K562 (cell line): ENCODE measurements around the gene SYT1.

Experiments used
- BRD9 ChIP-seq: fragments of 450-650 bp; IDR thresholded peaks from 2 replicates; pipeline ENCODE4 v1.6.1; 2018; ENCODE audit warnings: low read depth; ENCODE audit not compliant: partially characterized antibody
- BRF1 ChIP-seq: IDR thresholded peaks from 3 replicates; pipeline ENCODE4 v1.6.1; 2011; ENCODE audit warnings: borderline replicate concordance, mild to moderate bottlenecking; ENCODE audit not compliant: insufficient read length; ENCODE audit errors: extremely low read depth
- EP300 ChIP-seq: IDR thresholded peaks from 2 replicates; pipeline ENCODE4 v1.6.1; 2012; ENCODE audit warnings: low read length, improper control_type of control experiment
- MAZ ChIP-seq, 2 experiments: fragments of 450-650 bp in 1 of 2; sonication (generic) in 1 of 2; formaldehyde crosslinking; IDR thresholded peaks in 1 of 2; conservative IDR thresholded peaks in 1 of 2; 2 replicates each; pipeline versions ENCODE4 v1.4.0 to v1.5.0; 2020; ENCODE audit warnings: mild to moderate bottlenecking in 1 of 2, missing genetic modification reagents in 1 of 2
- TF ChIP-seq, protein P1 (sequence below), 3 experiments: IDR thresholded peaks in 2 of 3; conservative IDR thresholded peaks in 1 of 3; 2 replicates each; pipeline ENCODE4 v1.5.1; 2011 to 2012; ENCODE audit warnings: low read length in 3 of 3, mild to moderate bottlenecking in 3 of 3, control low read depth in 2 of 3, improper control_type of control experiment in 1 of 3, inconsistent platforms in 1 of 3, low read depth in 1 of 3, mixed read lengths in 1 of 3, moderate library complexity in 1 of 3; ENCODE audit not compliant: insufficient read depth in 2 of 3

DNA sequence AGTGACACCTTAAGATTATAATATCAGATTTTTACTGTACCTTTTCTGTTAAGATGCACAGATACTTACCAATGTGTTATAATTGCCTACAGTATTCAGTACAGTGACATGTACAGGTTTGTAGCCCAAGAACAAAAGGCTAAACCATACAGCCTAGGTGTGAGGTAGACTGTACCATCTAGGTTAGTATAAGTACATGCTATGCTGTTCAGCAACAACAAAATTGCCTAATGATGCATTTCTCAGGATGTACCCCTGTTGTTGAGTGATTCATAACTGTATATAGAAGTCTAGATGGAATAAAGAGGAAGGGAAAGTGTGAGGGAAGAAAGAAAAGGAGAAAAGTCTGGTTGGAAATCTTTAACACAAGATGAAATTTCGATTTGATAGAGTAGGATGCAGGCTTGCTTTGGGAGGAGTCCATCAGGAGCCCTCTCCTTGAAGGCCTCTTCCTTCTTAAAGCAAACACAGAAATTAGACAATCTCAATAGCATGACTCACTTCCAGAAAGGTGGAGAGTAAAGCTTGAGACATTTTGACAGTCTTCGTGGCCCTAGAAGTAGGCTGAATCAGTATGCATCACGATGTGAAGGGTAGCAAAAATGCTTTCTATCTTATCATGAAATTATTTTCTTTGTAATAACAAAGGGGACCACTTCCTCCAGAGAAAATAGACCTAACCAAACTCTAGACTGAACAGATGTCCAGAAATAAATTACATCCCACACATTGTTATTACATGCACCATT lies 191.5 kb downstream of the SYT1 start:
- no peak for TF ChIP-seq MAZ (CRISPR knock-in tag; conservative IDR thresholded peaks at IDR 0.05 in 1 of 2, IDR thresholded peaks at IDR 0.05 in 1 of 2)
- no peak for TF ChIP-seq EP300
- TF ChIP-seq, protein P1, sequence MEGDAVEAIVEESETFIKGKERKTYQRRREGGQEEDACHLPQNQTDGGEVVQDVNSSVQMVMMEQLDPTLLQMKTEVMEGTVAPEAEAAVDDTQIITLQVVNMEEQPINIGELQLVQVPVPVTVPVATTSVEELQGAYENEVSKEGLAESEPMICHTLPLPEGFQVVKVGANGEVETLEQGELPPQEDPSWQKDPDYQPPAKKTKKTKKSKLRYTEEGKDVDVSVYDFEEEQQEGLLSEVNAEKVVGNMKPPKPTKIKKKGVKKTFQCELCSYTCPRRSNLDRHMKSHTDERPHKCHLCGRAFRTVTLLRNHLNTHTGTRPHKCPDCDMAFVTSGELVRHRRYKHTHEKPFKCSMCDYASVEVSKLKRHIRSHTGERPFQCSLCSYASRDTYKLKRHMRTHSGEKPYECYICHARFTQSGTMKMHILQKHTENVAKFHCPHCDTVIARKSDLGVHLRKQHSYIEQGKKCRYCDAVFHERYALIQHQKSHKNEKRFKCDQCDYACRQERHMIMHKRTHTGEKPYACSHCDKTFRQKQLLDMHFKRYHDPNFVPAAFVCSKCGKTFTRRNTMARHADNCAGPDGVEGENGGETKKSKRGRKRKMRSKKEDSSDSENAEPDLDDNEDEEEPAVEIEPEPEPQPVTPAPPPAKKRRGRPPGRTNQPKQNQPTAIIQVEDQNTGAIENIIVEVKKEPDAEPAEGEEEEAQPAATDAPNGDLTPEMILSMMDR (IDR thresholded peaks at IDR 0.05 in 2 of 3, conservative IDR thresholded peaks at IDR 0.05 in 1 of 3; ENCODE audit: insufficient read depth in 2 of 3, low read depth in 1 of 3, low read length in 3 of 3): no peak
- no peak for TF ChIP-seq BRF1
- TF ChIP-seq BRD9: no peak
